ENCODE measurements around the gene ZDHHC4. TPM values are rescaled to one million over a fixed set of nuclear protein-coding genes. Genes with fewer than 3 reads are reported as not detected.
"Not testable (repeated sequence)": the region's sequence is repeated elsewhere in the genome, so short reads cannot be mapped to it uniquely, and the experiment has no call there.

Gene ZDHHC4
- total RNA-seq, 1 donor from 2014 or later: 33.2 TPM

- Mint-ChIP-seq H3K9me3 (no peaks in the 10 kb centered on the region), H3K27me3 (no peaks in the 10 kb centered on the region), H3K4me3 (peak overlapping the region; percentile 55), H3K4me1 (peaks cover 9% of the 10 kb centered on the region), H3K36me3 (ENCODE audit: low read depth) (peaks cover 10% of the 10 kb centered on the region), H3K27ac (no peak overlapping the region)
- CTCF ChIA-PET: interaction anchor here (1.2 to 1.5 kb wide), 2 partner anchors 15 to 60 kb away, joined by 3 to 5 read pairs; partner anchors contain the start of gene INTS15
- DNase-seq (no peak), ATAC-seq (ENCODE audit: low read depth) (no peak)
- TF ChIP-seq, protein P1, sequence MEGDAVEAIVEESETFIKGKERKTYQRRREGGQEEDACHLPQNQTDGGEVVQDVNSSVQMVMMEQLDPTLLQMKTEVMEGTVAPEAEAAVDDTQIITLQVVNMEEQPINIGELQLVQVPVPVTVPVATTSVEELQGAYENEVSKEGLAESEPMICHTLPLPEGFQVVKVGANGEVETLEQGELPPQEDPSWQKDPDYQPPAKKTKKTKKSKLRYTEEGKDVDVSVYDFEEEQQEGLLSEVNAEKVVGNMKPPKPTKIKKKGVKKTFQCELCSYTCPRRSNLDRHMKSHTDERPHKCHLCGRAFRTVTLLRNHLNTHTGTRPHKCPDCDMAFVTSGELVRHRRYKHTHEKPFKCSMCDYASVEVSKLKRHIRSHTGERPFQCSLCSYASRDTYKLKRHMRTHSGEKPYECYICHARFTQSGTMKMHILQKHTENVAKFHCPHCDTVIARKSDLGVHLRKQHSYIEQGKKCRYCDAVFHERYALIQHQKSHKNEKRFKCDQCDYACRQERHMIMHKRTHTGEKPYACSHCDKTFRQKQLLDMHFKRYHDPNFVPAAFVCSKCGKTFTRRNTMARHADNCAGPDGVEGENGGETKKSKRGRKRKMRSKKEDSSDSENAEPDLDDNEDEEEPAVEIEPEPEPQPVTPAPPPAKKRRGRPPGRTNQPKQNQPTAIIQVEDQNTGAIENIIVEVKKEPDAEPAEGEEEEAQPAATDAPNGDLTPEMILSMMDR (IDR thresholded peaks at IDR 0.05): no peak
- POLR2A ChIA-PET: no interaction called here
- intact Hi-C loops (cut with micrococcal nuclease): loop anchor here (5.0 kb wide), 1 partner anchor 152 kb away; no protein-coding TSS in a partner anchor
Observed at GRCh38 chr7:6575281-6576023, 1.8 kb upstream of the ZDHHC4 start.

GRCh38 chr7:6576024-6576866 is 1.0 kb upstream of the ZDHHC4 start:
- intact Hi-C loops (cut with micrococcal nuclease): loop anchor here (5.0 kb wide), 1 partner anchor 151 kb away; no protein-coding TSS in a partner anchor
- Mint-ChIP-seq H3K27me3 (no peaks in the 10 kb centered on the region), H3K9me3 (no peaks in the 10 kb centered on the region), H3K27ac (peak overlapping the region; percentile 4), H3K4me1 (peaks cover 14% of the 10 kb centered on the region), H3K4me3 (peak overlapping the region; percentile 55), H3K36me3 (ENCODE audit: low read depth) (peaks cover 18% of the 10 kb centered on the region)
- DNase-seq (no peak), ATAC-seq (ENCODE audit: low read depth) (no peak)
- POLR2A ChIA-PET: interaction anchor here (0.6 to 1.0 kb wide), 2 partner anchors 14 to 660 kb away, joined by 3 to 5 read pairs; partner anchors contain the start of gene INTS15
- CTCF ChIA-PET: interaction anchor here (0.9 to 1.2 kb wide), 2 partner anchors 14 to 60 kb away, joined by 3 read pairs; partner anchors contain the start of gene INTS15
- TF ChIP-seq, protein P1 (IDR thresholded peaks at IDR 0.05): no peak

DNA sequence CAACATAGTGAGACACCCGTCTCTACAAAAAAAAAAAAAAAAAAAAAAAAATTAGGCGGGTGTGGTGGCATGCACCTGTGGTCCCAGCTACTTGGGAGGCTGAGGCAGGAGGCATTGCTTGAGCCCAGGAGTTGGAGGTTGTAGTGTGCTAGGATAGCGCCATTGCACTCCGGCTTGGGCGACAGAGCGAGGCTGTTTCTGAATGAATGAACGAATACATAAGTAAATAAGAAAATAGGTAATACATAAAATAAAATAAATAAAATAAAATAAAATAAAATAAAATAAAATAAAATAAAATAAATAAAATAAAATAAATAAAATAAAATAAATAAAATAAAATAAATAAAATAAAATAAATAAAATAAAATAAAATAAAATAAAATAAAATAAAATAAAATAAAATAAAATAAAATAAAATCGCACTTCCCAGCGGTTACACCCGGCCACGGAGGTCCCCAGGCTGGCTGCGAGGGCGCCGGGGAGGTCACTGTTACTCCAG is 336 bp upstream of the ZDHHC4 start:
- POLR2A ChIA-PET: interaction anchor here (0.6 to 2.3 kb wide), 6 partner anchors 12 to 660 kb away, joined by 3 to 16 read pairs (median 5); partner anchors contain the start of genes DAGLB, INTS15 and ZNF316
- not testable (repeated sequence) for H3K27me3 Mint-ChIP-seq; ATAC-seq (ENCODE audit: low read depth); H3K9me3 Mint-ChIP-seq; DNase-seq
- Mint-ChIP-seq H3K4me1 (peaks cover 20% of the 10 kb centered on the region), H3K36me3 (ENCODE audit: low read depth) (peaks cover 25% of the 10 kb centered on the region), H3K27ac (peak overlapping the region; percentile 53), H3K4me3 (peak overlapping the region; percentile 88)
- CTCF ChIA-PET: interaction anchor here (0.9 to 1.3 kb wide), 2 partner anchors 13 to 61 kb away, joined by 3 to 4 read pairs; partner anchors contain the start of gene INTS15
- intact Hi-C loops (cut with micrococcal nuclease): loop anchor here (1.0 to 5.0 kb wide), 3 partner anchors 13 to 150 kb away; partner anchors contain the start of genes INTS15 and ZNF316

DNA sequence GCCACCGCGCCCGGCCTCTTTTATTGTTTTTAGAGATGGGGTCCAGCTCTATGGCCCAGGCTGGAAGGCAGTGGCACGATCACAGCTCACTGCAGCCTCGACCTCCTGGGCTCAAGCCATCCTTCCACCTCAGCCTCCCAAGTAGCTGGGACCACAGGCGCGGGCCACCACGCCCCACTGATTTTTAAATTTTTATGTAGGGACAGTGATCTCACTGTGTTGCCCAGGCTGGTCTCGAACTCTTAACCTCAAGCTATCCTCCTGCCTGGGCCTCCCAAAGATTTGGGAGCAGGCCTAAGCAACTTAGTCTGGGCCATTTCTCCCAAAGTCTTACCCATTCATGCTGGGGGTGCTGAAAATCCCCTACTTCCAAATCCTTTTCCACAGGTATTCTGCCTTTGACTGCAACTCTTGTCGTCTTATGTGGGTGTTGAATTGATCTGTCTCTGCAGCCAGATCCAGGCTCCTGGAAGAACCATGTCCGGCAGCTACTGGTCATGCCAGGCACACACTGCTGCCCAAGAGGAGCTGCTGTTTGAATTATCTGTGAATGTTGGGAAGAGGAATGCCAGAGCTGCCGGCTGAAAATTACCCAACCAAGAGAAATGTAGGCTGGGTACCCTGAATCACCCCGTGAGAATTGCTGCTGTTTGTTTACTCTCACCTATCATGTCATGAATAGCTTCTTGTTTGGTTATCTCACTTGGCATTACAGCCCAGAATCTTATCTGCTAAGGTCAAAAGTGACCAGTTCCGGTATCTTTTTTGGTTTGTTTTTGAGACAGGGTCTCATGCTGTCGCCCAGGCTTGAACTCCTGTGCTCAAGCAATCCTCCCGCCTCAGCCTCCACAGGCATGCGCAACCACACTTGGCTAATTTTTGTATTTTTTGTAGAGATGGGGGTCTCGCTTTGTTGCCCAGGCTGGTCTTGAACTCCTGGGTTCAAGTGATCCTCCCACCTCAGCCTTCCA is 1.1 kb downstream of the ZDHHC4 start:
- Mint-ChIP-seq H3K9me3 (no peaks in the 10 kb centered on the region), H3K36me3 (ENCODE audit: low read depth) (peaks cover 37% of the 10 kb centered on the region), H3K4me3 (peak overlapping the region; percentile 88), H3K27ac (peak overlapping the region; percentile 89), H3K4me1 (peaks cover 26% of the 10 kb centered on the region), H3K27me3 (no peaks in the 10 kb centered on the region)
- ChIA-PET CTCF (interaction anchor here (1.3 kb wide), 1 partner anchor 11 kb away, joined by 4 read pairs; the partner anchor contains the start of gene INTS15), POLR2A (interaction anchor here (0.7 to 2.3 kb wide), 3 partner anchors 10 to 51 kb away, joined by 3 to 16 read pairs (median 5); partner anchors contain the start of gene INTS15)
- TF ChIP-seq, protein P1 (IDR thresholded peaks at IDR 0.05): no peak
- no peak for ATAC-seq (ENCODE audit: low read depth)
- no peak for DNase-seq
- intact Hi-C loops (cut with micrococcal nuclease): loop anchor here (5.0 kb wide), 1 partner anchor 149 kb away; no protein-coding TSS in a partner anchor

All from activated B cell treated with CpG ODN at 0.5 μM for 24 hours (primary cell).